Endothelial cell of umbilical vein (primary cell): ENCODE results near the gene MYH10. TPM values are rescaled to one million over a fixed set of nuclear protein-coding genes. Genes with fewer than 3 reads are reported as not detected.

Experiments used
- BruUV-seq: library from RNA; stranded (reverse); fragments of 400-500 nt; replicated peaks from 2 replicates; lab custom pipeline; 2021; lab: Mats Ljungman, UMichigan
- CTCF ChIA-PET: fragments of 300-600, 350-600 bp; sonication (Branson Sonifier 250); formaldehyde crosslinking; loops from one replicate; lab custom pipeline; 2021; ENCODE audit warnings: antibody characterized with exemption, inconsistent platforms; lab: Charles Lee
- POLR2A ChIA-PET: fragments of 300-600, 350-600 bp; sonication (Branson Sonifier 250); formaldehyde crosslinking; loops from one replicate; lab custom pipeline; 2021; ENCODE audit warnings: antibody characterized with exemption, inconsistent platforms; lab: Charles Lee
- DNase-seq: peaks from one replicate; pipeline ENCODE4 v3.0.0-alpha.2; 2011; ENCODE audit warnings: low read depth, low spot score
- FAIRE-seq: peaks from 2 replicates; lab custom pipeline; 2011; peaks lifted over from hg19 to GRCh38; lab: Jason Lieb, UNC
- H2AFZ ChIP-seq: 2 replicates; pipeline ENCODE4 v1.6.0; 2012; ENCODE audit warnings: low read depth, low read length, control low read depth, inconsistent platforms
- H3K27ac ChIP-seq: 2 replicates; pipeline ENCODE4 v1.5.1; 2011; ENCODE audit warnings: low read depth, mild to moderate bottlenecking, control low read depth, low read length, moderate library complexity; ENCODE audit not compliant: insufficient read depth
- H3K27me3 ChIP-seq, 2 experiments: 2 replicates each; pipeline versions ENCODE4 v1.6.0 to v1.6.1; 2011; ENCODE audit warnings: low read length in 2 of 2, mixed read lengths in 1 of 2; ENCODE audit not compliant: control insufficient read depth in 2 of 2, insufficient read depth in 2 of 2
- H3K36me3 ChIP-seq, 2 experiments: 2 replicates in 1 of 2; 3 replicates in 1 of 2; pipeline ENCODE4 v1.5.1; 2011; ENCODE audit warnings: low read length in 2 of 2, mild to moderate bottlenecking in 1 of 2, moderate library complexity in 1 of 2; ENCODE audit not compliant: control insufficient read depth in 2 of 2, insufficient read depth in 2 of 2; ENCODE audit errors: extremely low read depth in 1 of 2
- H3K4me1 ChIP-seq: 3 replicates; pipeline ENCODE4 v1.5.1; 2011; ENCODE audit warnings: mild to moderate bottlenecking, low read length; ENCODE audit not compliant: control insufficient read depth, insufficient read depth; ENCODE audit errors: extremely low read depth
- H3K4me2 ChIP-seq: 2 replicates; pipeline ENCODE4 v1.6.1; 2011; ENCODE audit warnings: low read length, control low read depth, mixed read lengths; ENCODE audit not compliant: insufficient read depth
- H3K4me3 ChIP-seq, 3 experiments: fragments of 200-600 bp in 1 of 3; sonication (generic), shearing (Covaris generic) in 1 of 3; replicated peaks in 1 of 3; 2 replicates each; pipeline ENCODE4 v1.5.1; 2011 to 2016; ENCODE audit warnings: control low read depth in 3 of 3, low read length in 3 of 3, mild to moderate bottlenecking in 2 of 3, inconsistent platforms in 1 of 3, low read depth in 1 of 3, moderate library complexity in 1 of 3; ENCODE audit not compliant: insufficient read depth in 1 of 3
- H3K79me2 ChIP-seq: 2 replicates; pipeline ENCODE4 v1.6.0; 2012; ENCODE audit warnings: low read length, inconsistent platforms; ENCODE audit not compliant: control insufficient read depth, insufficient read depth
- H3K9ac ChIP-seq: replicated peaks from 2 replicates; pipeline ENCODE3; 2011; ENCODE audit warnings: low read length, control low read depth; ENCODE audit not compliant: insufficient read depth; ENCODE audit errors: extremely low read depth
- H3K9me1 ChIP-seq: replicated peaks from 3 replicates; pipeline ENCODE4 v1.6.0; 2011; ENCODE audit warnings: mild to moderate bottlenecking, low read length; ENCODE audit not compliant: control insufficient read depth, insufficient read depth; ENCODE audit errors: extremely low read depth
- H3K9me3 ChIP-seq: replicated peaks from 2 replicates; pipeline ENCODE4 v1.5.1; 2012; ENCODE audit warnings: low read length, inconsistent platforms; ENCODE audit not compliant: control insufficient read depth, insufficient read depth
- H4K20me1 ChIP-seq: replicated peaks from 2 replicates; pipeline ENCODE3; 2011; ENCODE audit warnings: mild to moderate bottlenecking, low read length; ENCODE audit not compliant: control insufficient read depth, insufficient read depth; ENCODE audit errors: extremely low read depth
- EZH2 ChIP-seq: IDR thresholded peaks from 2 replicates; pipeline ENCODE4 v1.6.1; 2012; ENCODE audit warnings: borderline replicate concordance, low read depth, mild to moderate bottlenecking, moderate library complexity, low read length, inconsistent platforms; ENCODE audit not compliant: severe bottlenecking
- JUN ChIP-seq: IDR thresholded peaks from 2 replicates; pipeline ENCODE4 v1.6.1; 2011; ENCODE audit warnings: borderline replicate concordance, low read depth; ENCODE audit not compliant: insufficient read length, insufficient read depth
- POLR2AphosphoS5 ChIP-seq: IDR thresholded peaks from 2 replicates; pipeline ENCODE4 v1.6.1; 2012; ENCODE audit warnings: low read depth, mild to moderate bottlenecking, control low read depth, low read length, moderate library complexity; ENCODE audit not compliant: insufficient read depth
- dilution Hi-C: fragments of 300-500 bp; cut with MboI; formaldehyde crosslinking; loops from one replicate; pipeline ENCODE4 v1.15.0; 2019; ENCODE audit warnings: low sequenced_read_pairs; ENCODE audit not compliant: extremely low pct_ligation_motif_present
- intact Hi-C: fragments of 100-400 bp; cut with micrococcal nuclease; formaldehyde crosslinking; loops from one replicate; pipeline ENCODE4 v1.10.0; 2022
- polyA plus RNA-seq, 4 experiments: library from polyadenylated mRNA; depleted of rRNA in 3 of 4; stranded (reverse) in 3 of 4; unstranded in 1 of 4; fragments of >200 nt; gene quantifications; 2 replicates each; pipeline versions ENCODE4 v1.2.1 to v1.2.3, GENCODE V29; 2011 to 2012; ENCODE audit warnings: missing spikeins in 1 of 4
- total RNA-seq: library from RNA; stranded (reverse); gene quantifications from 2 replicates; pipeline ENCODE4 v1.2.3, GENCODE V29; 2021
- TF ChIP-seq, protein P1 (sequence below), 2 donors: IDR thresholded peaks; 1 replicate in 1 of 2; 2 replicates in 1 of 2; pipeline ENCODE4 v1.5.1; 2011; ENCODE audit warnings: low read length in 2 of 2, mild to moderate bottlenecking in 2 of 2, moderate library complexity in 2 of 2, control low read depth in 1 of 2, inconsistent platforms in 1 of 2, low read depth in 1 of 2; ENCODE audit not compliant: insufficient read depth in 1 of 2; ENCODE audit errors: extremely low read depth in 1 of 2
- TF ChIP-seq, protein P2 (sequence below): IDR thresholded peaks from 2 replicates; pipeline ENCODE4 v1.6.1; 2011; ENCODE audit not compliant: insufficient read depth, insufficient read length

The MYH10 gene
- total and polyA plus RNA-seq, 2 donors (not counting 3 experiments of a cell fraction or from before 2014, with no cell fraction given), result 73.4 to 232 TPM

DNA sequence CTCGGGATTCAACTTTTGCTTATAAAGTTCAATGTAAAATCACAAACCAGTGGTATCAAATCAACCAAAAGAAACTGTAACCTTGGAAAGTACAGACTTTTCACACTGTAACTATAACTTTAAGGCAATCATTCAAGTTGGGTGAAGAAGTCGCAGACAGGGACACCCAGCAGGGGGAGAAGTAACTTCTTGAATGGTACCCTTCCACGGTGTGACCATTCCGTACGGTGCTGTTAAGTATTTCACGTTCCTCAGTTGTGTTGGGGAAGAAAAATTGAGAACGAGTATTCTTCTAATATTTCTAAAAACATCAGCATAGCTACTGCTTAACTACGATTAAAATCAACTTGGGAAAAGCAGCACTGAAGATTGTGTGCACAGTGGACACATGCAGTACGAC is 55.8 kb downstream of the MYH10 start:
- TF ChIP-seq JUN, result no peak
- TF ChIP-seq, protein P1, sequence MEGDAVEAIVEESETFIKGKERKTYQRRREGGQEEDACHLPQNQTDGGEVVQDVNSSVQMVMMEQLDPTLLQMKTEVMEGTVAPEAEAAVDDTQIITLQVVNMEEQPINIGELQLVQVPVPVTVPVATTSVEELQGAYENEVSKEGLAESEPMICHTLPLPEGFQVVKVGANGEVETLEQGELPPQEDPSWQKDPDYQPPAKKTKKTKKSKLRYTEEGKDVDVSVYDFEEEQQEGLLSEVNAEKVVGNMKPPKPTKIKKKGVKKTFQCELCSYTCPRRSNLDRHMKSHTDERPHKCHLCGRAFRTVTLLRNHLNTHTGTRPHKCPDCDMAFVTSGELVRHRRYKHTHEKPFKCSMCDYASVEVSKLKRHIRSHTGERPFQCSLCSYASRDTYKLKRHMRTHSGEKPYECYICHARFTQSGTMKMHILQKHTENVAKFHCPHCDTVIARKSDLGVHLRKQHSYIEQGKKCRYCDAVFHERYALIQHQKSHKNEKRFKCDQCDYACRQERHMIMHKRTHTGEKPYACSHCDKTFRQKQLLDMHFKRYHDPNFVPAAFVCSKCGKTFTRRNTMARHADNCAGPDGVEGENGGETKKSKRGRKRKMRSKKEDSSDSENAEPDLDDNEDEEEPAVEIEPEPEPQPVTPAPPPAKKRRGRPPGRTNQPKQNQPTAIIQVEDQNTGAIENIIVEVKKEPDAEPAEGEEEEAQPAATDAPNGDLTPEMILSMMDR (IDR thresholded peaks at IDR 0.05; ENCODE audit: extremely low read depth in 1 of 2, insufficient read depth in 1 of 2, low read depth in 1 of 2, low read length in 2 of 2), result peak in 1 of 2 donors; percentile 5
- dilution Hi-C loops, result no loop called here
- no peak overlapping the region for H3K9ac ChIP-seq
- intact Hi-C loops, result no loop called here
- ChIA-PET CTCF (interaction anchor here (5.0 kb wide), 1 partner anchor 172 kb away, joined by 40 read pairs; no protein-coding TSS in a partner anchor), POLR2A (no interaction called here)
- no peaks in the 10 kb centered on the region for H3K27me3 ChIP-seq
- no peaks in the 10 kb centered on the region for H3K9me1 ChIP-seq
- no peaks in the 10 kb centered on the region for H3K79me2 ChIP-seq
- no peak for DNase-seq
- BruUV-seq, result no TSS peak
- no peaks in the 10 kb centered on the region for H3K9me3 ChIP-seq
- H2AFZ ChIP-seq, result no peak overlapping the region
- H3K4me2 ChIP-seq, result no peak overlapping the region
- H3K36me3 ChIP-seq, result peaks cover 7 to 19% of the 10 kb centered on the region in 2 experiments
- no peak overlapping the region for H3K4me3 ChIP-seq
- no peak for FAIRE-seq
- H4K20me1 ChIP-seq, result no peaks in the 10 kb centered on the region
- H3K27ac ChIP-seq, result no peak overlapping the region
- no peaks in the 10 kb centered on the region for H3K4me1 ChIP-seq

DNA sequence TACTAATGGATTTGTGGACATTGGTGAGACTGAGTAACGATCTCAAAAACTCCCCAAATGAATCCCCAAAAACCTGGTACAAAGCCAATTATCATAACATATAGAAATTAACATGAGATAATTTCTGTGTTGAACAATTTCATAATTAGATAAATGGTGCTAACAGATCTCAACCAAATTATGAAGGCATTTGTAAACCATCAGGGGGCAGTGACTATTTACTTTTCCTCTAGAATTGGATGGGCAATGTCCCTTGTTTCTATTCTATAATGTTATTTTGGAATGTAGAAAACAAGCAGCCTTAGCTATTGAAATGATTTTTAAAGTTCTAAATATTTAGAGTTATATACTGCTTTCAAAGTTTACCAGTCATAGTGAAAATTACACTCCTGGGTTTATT is 57.8 kb downstream of the MYH10 start:
- Histone ChIP-seq H3K27ac (no peak overlapping the region), H3K4me2 (no peak overlapping the region), H4K20me1 (no peaks in the 10 kb centered on the region), H3K4me3 (no peak overlapping the region), H3K9ac (no peak overlapping the region), H3K79me2 (no peaks in the 10 kb centered on the region), H2AFZ (no peak overlapping the region), H3K36me3 (peaks cover 12 to 28% of the 10 kb centered on the region in 2 experiments), H3K9me3 (no peaks in the 10 kb centered on the region), H3K9me1 (no peaks in the 10 kb centered on the region), H3K4me1 (no peaks in the 10 kb centered on the region), H3K27me3 (no peaks in the 10 kb centered on the region)
- FAIRE-seq (no peak), DNase-seq (peak; percentile 8)
- BruUV-seq, result no TSS peak
- CTCF ChIA-PET, result interaction anchor here (0.7 to 5.0 kb wide), 6 partner anchors 9 to 213 kb away, joined by 3 to 40 read pairs (median 4); no protein-coding TSS in a partner anchor
- intact Hi-C loops, result no loop called here
- dilution Hi-C loops, result no loop called here
- no peak for TF ChIP-seq EZH2
- TF ChIP-seq POLR2AphosphoS5, result no peak
- no peak for TF ChIP-seq JUN
- TF ChIP-seq, protein P2, sequence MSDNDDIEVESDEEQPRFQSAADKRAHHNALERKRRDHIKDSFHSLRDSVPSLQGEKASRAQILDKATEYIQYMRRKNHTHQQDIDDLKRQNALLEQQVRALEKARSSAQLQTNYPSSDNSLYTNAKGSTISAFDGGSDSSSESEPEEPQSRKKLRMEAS, result no peak
- POLR2A ChIA-PET, result interaction anchor here (0.7 kb wide), 1 partner anchor 130 kb away, joined by 4 read pairs; no protein-coding TSS in a partner anchor
